Karpas-422 (cell line): ENCODE data around the gene CDK11B. TPM values are rescaled to one million over a fixed set of nuclear protein-coding genes. Genes with fewer than 3 reads are reported as not detected.

Experiments
- DNase-seq: peaks from one replicate; pipeline ENCODE4 v3.0.0-alpha.2; 2015
- H2AFZ ChIP-seq: fragments of 200-600 bp; sonication (generic); 2 replicates; pipeline ENCODE4 v1.6.1; 2014; ENCODE audit warnings: antibody characterized with exemption, low read length, mixed read lengths
- H3K27ac ChIP-seq: fragments of 200-600 bp; sonication (generic); 2 replicates; pipeline ENCODE4 v1.5.1; 2014; ENCODE audit warnings: mild to moderate bottlenecking, low read length, moderate library complexity
- H3K27me3 ChIP-seq: fragments of 200-600 bp; sonication (generic); 2 replicates; pipeline ENCODE4 v1.6.1; 2014; ENCODE audit warnings: low read length, mixed read lengths
- H3K36me3 ChIP-seq: fragments of 200-600 bp; sonication (generic); 2 replicates; pipeline ENCODE4 v1.6.1; 2014; ENCODE audit warnings: low read length, mixed read lengths; ENCODE audit not compliant: insufficient read depth
- H3K4me1 ChIP-seq: fragments of 200-600 bp; sonication (generic); 2 replicates; pipeline ENCODE4 v1.6.1; 2014; ENCODE audit warnings: mild to moderate bottlenecking, low read length, mixed read lengths
- H3K4me2 ChIP-seq: fragments of 200-600 bp; sonication (generic); 2 replicates; pipeline ENCODE4 v1.6.1; 2014; ENCODE audit warnings: low read length, low read depth, mild to moderate bottlenecking; ENCODE audit not compliant: poor library complexity, severe bottlenecking
- H3K4me3 ChIP-seq: fragments of 200-600 bp; sonication (generic); 2 replicates; pipeline ENCODE4 v1.5.1; 2014; ENCODE audit warnings: mild to moderate bottlenecking, antibody characterized with exemption, low read length, mixed read lengths
- H3K79me2 ChIP-seq: fragments of 200-600 bp; sonication (generic); 2 replicates; pipeline ENCODE4 v1.6.1; 2014; ENCODE audit warnings: mild to moderate bottlenecking, low read length, mixed read lengths
- H3K9ac ChIP-seq: fragments of 200-600 bp; sonication (generic); 2 replicates; pipeline ENCODE4 v1.6.0; 2014; ENCODE audit warnings: low read length
- H3K9me2 ChIP-seq: fragments of 200-600 bp; sonication (generic), shearing (Covaris generic); replicated peaks from 2 replicates; pipeline ENCODE4 v1.6.0; 2014; ENCODE audit warnings: mild to moderate bottlenecking, low read length, moderate library complexity; ENCODE audit not compliant: insufficient read depth
- H3K9me3 ChIP-seq: fragments of 300-700, 200-600 bp; sonication (generic); 2 replicates; pipeline ENCODE4 v1.6.1; 2014; ENCODE audit warnings: low read length, mixed read lengths
- H4K20me1 ChIP-seq: fragments of 200-600 bp; sonication (generic); 2 replicates; pipeline ENCODE4 v1.6.1; 2014; ENCODE audit warnings: mild to moderate bottlenecking, antibody characterized with exemption, low read length, low read depth; ENCODE audit not compliant: insufficient read depth
- total RNA-seq: library from RNA; depleted of rRNA; stranded (reverse); fragments of >200 nt; shearing (Covaris generic); gene quantifications from 2 replicates; pipeline ENCODE4 v1.2.3, GENCODE V29; 2014; ENCODE audit warnings: low replicate concordance

The CDK11B gene
- total RNA-seq, 1 experiment from 2014 or later, result 11.4 TPM

GRCh38 chr1:1627829-1628753 lies 30.7 kb downstream of the CDK11B start:
- H3K36me3 ChIP-seq, result no peaks in the 10 kb centered on the region
- peak overlapping the region; percentile 82; the same call in 1 of the 2 replicates for H3K4me3 ChIP-seq
- no peak for DNase-seq
- no peaks in the 10 kb centered on the region for H3K27me3 ChIP-seq
- no peak overlapping the region; the same call in 1 of the 2 replicates for H3K27ac ChIP-seq
- H3K79me2 ChIP-seq, result no peaks in the 10 kb centered on the region
- H3K9ac ChIP-seq, result peak overlapping the region; percentile 79
- H2AFZ ChIP-seq, result no peak overlapping the region
- H3K9me2 ChIP-seq, result no peaks in the 10 kb centered on the region
- peak overlapping the region; percentile 88 for H3K4me2 ChIP-seq
- H4K20me1 ChIP-seq, result no peaks in the 10 kb centered on the region
- H3K9me3 ChIP-seq, result no peaks in the 10 kb centered on the region
- peaks cover 22% of the 10 kb centered on the region for H3K4me1 ChIP-seq

DNA sequence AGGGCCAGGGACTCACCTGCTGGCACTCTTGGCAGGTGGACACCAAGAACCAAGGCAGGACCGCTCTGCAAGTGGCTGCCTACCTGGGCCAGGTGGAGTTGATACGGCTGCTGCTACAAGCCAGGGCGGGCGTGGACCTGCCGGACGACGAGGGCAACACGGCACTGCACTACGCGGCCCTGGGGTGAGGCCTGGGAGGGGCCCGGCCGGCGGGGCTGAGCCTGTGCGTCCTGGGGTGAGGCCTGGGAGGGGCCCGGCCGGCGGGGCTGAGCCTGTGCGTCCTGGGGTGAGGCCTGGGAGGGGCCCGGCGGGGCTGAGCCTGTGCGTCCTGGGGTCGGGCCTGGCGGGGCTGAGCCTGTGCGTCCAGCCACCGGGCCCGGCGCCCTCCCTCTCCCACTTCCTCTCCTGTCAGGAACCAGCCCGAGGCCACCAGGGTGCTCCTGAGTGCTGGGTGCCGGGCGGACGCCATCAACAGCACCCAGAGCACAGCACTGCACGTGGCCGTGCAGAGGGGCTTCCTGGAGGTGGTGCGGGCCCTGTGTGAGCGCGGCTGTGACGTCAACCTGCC lies 31.5 kb downstream of the CDK11B start:
- peaks cover 22% of the 10 kb centered on the region for H3K4me1 ChIP-seq
- no peak overlapping the region for H2AFZ ChIP-seq
- H3K36me3 ChIP-seq, result no peaks in the 10 kb centered on the region
- no peak overlapping the region for H3K4me2 ChIP-seq
- no peaks in the 10 kb centered on the region for H3K9me3 ChIP-seq
- H4K20me1 ChIP-seq, result no peaks in the 10 kb centered on the region
- no peak overlapping the region for H3K4me3 ChIP-seq
- DNase-seq, result no peak
- no peak overlapping the region for H3K9ac ChIP-seq
- no peak overlapping the region for H3K27ac ChIP-seq
- H3K79me2 ChIP-seq, result no peaks in the 10 kb centered on the region
- no peaks in the 10 kb centered on the region for H3K27me3 ChIP-seq
- no peaks in the 10 kb centered on the region for H3K9me2 ChIP-seq

DNA sequence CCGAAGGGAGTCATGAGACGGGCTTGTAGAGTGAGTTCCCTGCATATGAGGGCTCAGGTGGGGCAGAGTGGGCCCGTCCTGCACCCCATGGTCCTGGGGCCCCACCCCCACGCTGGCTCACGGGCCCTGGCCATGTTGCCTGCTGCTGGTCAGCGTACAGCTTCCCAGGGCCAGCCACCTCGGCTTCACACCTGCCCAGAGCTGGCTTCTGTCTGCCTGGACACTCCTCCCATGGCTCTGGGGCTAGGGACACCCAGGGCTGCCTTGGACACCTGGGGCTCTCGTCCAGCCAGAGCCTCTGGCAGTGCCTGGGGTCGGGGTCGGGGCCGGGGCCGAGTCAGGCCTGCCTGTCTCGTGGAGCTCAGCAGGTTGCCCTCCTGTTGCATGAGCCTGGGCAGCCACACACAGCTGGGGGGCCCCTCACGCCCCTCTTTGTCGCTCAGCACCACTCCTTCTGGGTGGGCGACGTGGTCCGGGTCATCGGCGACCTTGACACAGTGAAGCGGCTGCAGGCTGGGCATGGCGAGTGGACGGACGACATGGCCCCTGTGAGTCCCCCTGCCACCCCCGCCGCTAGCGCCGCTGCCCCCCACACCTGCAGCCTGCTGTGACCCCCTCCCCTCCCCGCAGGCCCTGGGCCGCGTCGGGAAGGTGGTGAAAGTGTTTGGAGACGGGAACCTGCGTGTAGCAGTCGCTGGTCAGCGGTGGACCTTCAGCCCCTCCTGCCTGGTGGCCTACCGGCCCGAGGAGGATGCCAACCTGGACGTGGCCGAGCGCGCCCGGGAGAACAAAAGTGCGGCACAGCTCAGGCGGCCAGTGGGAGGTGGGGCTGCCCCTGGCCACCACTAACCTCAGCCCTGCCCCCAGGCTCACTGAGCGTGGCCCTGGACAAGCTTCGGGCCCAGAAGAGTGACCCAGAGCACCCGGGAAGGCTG lies 32.3 kb downstream of the CDK11B start:
- H2AFZ ChIP-seq, result no peak overlapping the region
- H3K27me3 ChIP-seq, result no peaks in the 10 kb centered on the region
- H3K4me2 ChIP-seq, result no peak overlapping the region
- no peak overlapping the region for H3K4me3 ChIP-seq
- no peak for DNase-seq
- H3K27ac ChIP-seq, result no peak overlapping the region
- no peak overlapping the region for H3K9ac ChIP-seq
- no peaks in the 10 kb centered on the region for H3K36me3 ChIP-seq
- H4K20me1 ChIP-seq, result no peaks in the 10 kb centered on the region
- H3K9me3 ChIP-seq, result no peaks in the 10 kb centered on the region
- H3K9me2 ChIP-seq, result no peaks in the 10 kb centered on the region
- H3K4me1 ChIP-seq, result peaks cover 22% of the 10 kb centered on the region
- no peaks in the 10 kb centered on the region for H3K79me2 ChIP-seq

DNA sequence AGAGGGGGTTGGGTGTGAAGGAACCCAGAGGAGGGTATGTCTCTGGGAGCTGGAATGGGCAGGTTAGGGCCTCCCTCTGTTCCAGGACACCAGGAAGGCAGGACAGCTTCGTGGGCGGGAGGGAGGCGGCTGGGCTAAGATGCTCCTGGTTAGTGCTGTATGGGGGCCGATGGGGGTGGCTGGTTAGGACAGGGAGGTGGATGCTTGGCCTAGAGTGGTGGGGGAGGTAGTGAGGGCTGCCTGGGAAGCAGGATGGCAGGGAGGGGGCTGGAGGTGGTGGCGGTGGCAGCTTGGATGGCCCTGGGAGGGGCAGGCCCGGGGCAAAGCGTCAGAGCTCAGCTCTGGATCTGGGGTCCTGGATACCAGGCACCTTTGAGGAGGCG lies 33.0 kb downstream of the CDK11B start:
- no peak for DNase-seq
- Histone ChIP-seq H3K4me2 (no peak overlapping the region), H3K9me3 (no peaks in the 10 kb centered on the region), H3K36me3 (no peaks in the 10 kb centered on the region), H3K4me1 (peaks cover 22% of the 10 kb centered on the region), H4K20me1 (peaks cover 2% of the 10 kb centered on the region; the same call in 1 of the 2 replicates), H2AFZ (no peak overlapping the region), H3K4me3 (no peak overlapping the region), H3K79me2 (no peaks in the 10 kb centered on the region), H3K27me3 (no peaks in the 10 kb centered on the region), H3K9ac (no peak overlapping the region), H3K27ac (no peak overlapping the region), H3K9me2 (no peaks in the 10 kb centered on the region)

DNA sequence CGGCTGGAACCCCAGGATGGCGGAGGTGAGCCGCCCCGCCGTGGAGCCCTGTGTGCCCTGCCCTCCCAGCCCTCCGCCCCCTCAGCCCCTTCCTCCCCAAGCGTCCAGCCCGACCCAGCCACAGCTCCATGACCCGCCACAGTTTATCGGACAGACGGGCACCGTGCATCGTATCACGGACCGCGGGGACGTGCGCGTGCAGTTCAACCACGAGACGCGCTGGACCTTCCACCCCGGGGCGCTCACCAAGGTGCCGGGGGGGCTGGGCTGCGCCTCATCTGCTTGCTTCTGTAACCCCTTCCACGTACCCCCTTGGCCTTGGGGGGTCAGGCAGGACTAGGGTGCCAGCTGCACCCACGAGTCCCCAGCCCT lies 33.4 kb downstream of the CDK11B start:
- H4K20me1 ChIP-seq, result peaks cover 5% of the 10 kb centered on the region; the same call in 1 of the 2 replicates
- H3K4me2 ChIP-seq, result no peak overlapping the region
- no peaks in the 10 kb centered on the region for H3K9me3 ChIP-seq
- peaks cover 18% of the 10 kb centered on the region for H3K4me1 ChIP-seq
- no peaks in the 10 kb centered on the region for H3K27me3 ChIP-seq
- H3K4me3 ChIP-seq, result no peak overlapping the region
- H3K9ac ChIP-seq, result no peak overlapping the region
- H3K79me2 ChIP-seq, result no peaks in the 10 kb centered on the region
- no peaks in the 10 kb centered on the region for H3K9me2 ChIP-seq
- no peak overlapping the region for H3K27ac ChIP-seq
- no peak overlapping the region for H2AFZ ChIP-seq
- DNase-seq, result no peak
- no peaks in the 10 kb centered on the region for H3K36me3 ChIP-seq

GRCh38 chr1:1624443-1625403 lies 34.1 kb downstream of the CDK11B start:
- Histone ChIP-seq H3K9me3 (no peaks in the 10 kb centered on the region), H3K9ac (no peak overlapping the region), H3K36me3 (no peaks in the 10 kb centered on the region), H3K9me2 (no peaks in the 10 kb centered on the region), H2AFZ (no peak overlapping the region), H3K79me2 (no peaks in the 10 kb centered on the region), H3K4me2 (no peak overlapping the region), H4K20me1 (peaks cover 8% of the 10 kb centered on the region; the same call in 1 of the 2 replicates), H3K27ac (no peak overlapping the region), H3K4me3 (no peak overlapping the region), H3K4me1 (peaks cover 11% of the 10 kb centered on the region), H3K27me3 (no peaks in the 10 kb centered on the region)
- DNase-seq, result no peak

DNA sequence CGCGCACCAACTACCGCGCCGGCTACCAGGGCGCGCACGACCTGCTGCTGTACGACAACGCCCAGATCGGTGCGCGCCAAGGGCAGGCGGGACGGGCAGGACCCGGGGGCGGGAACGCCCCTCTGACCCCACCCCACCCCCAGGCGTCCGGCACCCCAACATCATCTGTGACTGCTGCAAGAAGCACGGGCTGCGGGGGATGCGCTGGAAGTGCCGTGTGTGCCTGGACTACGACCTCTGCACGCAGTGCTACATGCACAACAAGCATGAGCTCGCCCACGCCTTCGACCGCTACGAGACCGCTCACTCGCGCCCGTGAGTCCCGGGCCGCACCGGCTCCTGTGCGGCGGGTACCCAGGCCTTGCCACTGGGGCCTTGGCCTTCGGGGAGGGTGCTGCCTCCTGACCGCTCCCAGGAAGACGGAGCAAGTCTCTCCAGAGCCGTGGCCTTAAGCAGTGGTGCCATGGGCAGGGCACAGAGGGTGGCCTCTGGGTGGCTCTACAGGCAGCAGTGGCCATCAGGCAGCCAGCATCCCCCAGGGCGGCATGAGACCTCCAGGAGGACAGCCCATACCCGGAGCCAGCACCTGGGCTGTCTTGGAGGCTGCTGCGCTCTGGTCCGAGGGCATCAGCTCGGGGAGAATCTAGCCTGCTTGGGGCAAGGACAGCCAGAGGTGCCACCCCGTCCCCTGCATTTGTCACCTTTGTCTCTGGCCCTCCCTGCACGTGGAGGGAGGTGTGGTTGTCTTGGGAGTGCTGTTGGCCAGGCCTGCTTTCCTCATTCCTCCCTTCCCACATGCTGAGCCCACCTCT lies 35.0 kb downstream of the CDK11B start:
- peaks cover 8% of the 10 kb centered on the region; the same call in 1 of the 2 replicates for H4K20me1 ChIP-seq
- no peak for DNase-seq
- no peak overlapping the region for H3K9ac ChIP-seq

More for the DNA sequence above, 35.0 kb downstream of the CDK11B start:
- no peaks in the 10 kb centered on the region for H3K36me3 ChIP-seq
- H2AFZ ChIP-seq, result no peak overlapping the region
- H3K4me3 ChIP-seq, result no peak overlapping the region
- no peaks in the 10 kb centered on the region for H3K9me3 ChIP-seq
- H3K27ac ChIP-seq, result no peak overlapping the region
- no peaks in the 10 kb centered on the region for H3K79me2 ChIP-seq
- peaks cover 4% of the 10 kb centered on the region for H3K4me1 ChIP-seq
- H3K9me2 ChIP-seq, result no peaks in the 10 kb centered on the region
- H3K27me3 ChIP-seq, result no peaks in the 10 kb centered on the region
- H3K4me2 ChIP-seq, result no peak overlapping the region
